Stimulated activated CD8-positive, alpha-beta memory T cell treated with anti-CD3 and anti-CD28 coated beads, Interleukin-4, amount 100 ng/mL, for 24 hours (primary cell): ENCODE results near the gene GALNT10.
"Not testable (repeated sequence)": the region's sequence is repeated elsewhere in the genome, so short reads cannot be mapped to it uniquely, and the experiment has no call there.

Source experiments
- DNase-seq: peaks from one replicate; pipeline ENCODE4 v3.0.0-alpha.2; 2020; ENCODE audit warnings: low read depth

GALNT10 gene, protein sequence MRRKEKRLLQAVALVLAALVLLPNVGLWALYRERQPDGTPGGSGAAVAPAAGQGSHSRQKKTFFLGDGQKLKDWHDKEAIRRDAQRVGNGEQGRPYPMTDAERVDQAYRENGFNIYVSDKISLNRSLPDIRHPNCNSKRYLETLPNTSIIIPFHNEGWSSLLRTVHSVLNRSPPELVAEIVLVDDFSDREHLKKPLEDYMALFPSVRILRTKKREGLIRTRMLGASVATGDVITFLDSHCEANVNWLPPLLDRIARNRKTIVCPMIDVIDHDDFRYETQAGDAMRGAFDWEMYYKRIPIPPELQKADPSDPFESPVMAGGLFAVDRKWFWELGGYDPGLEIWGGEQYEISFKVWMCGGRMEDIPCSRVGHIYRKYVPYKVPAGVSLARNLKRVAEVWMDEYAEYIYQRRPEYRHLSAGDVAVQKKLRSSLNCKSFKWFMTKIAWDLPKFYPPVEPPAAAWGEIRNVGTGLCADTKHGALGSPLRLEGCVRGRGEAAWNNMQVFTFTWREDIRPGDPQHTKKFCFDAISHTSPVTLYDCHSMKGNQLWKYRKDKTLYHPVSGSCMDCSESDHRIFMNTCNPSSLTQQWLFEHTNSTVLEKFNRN

DNA sequence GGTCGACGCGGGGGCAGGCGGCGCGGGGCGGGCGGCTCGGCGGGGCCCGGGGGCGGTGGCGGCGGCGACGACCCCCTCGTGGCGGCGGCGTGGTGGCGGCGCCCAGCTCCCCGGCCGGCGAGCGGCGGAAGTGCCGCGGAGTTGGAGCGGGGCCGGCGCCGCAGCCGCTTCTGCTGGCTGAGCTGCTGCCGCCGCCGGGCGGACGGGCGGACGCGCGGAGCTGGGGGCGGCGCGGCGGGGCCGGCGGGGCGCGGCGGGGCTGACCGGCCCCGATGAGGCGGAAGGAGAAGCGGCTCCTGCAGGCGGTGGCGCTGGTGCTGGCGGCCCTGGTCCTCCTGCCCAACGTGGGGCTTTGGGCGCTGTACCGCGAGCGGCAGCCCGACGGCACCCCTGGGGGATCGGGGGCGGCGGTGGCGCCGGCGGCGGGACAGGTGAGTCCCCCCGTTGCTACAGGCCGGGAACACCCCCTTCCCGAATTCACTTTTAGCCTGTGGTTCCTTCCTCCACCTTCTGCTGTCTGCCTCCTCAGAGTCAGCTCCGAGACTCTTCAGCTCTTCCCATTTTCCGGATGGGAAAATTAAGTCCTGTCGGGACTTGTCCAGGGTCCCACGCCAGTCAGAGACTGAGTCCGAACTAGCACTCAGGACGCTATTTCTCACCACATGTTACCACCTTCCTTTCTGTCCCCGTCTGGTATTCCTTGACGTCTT, at the start of gene GALNT10:
Gene GALNT10 (plus strand): TSS at position 139 of the 710 bp plus-strand sequence. CDS start 134 bp downstream, at position 273.
- DNase-seq, result peak; percentile 45

GRCh38 chr5:154141745-154142221, 48.8 kb upstream of the GALNT10 start:
- no peak for DNase-seq

GRCh38 chr5:154143211-154143641, 47.3 kb upstream of the GALNT10 start:
- no peak for DNase-seq

DNA sequence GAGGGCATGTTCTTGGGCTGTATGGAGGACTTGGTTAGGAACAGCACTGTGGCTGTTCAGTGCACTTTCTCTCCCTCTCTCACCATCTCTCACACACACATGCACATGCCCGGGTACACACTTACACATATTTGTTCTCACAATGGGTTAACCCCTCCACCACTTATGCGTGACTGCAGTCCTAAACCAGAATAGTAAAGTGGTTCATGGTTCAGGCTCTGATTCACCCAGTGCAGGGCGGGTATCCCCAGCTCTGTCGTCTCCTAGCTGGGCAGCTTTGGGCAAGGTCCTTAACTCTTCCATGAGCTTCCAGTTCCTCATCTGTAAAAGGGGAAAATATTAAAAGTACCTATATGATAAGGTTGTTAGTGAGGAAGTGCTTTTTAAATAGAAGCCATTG, 45.3 kb upstream of the GALNT10 start:
- DNase-seq, result no peak

DNA sequence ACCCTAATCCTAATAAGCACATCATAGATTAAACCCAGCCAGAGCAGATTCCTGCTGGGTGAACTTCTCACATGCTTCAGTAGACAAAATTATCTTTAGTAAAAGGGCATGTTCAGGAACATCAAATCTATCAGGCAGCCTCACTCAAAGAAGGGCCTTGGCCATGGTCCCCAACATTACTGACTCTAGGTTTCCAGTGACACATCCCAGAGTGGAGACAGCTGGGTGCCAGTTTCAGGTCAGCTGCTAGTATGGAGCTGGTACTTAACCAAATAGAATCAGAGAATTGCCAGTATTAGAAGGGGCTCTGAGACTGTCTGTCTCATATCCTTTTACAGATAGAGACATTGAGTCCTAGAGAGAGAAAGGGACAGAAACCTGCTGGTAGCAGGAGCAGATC, 44.1 kb upstream of the GALNT10 start:
- DNase-seq, result no peak

GRCh38 chr5:154147666-154148065, 42.9 kb upstream of the GALNT10 start:
- DNase-seq, result no peak

- not testable (repeated sequence) for DNase-seq
Measured at GRCh38 chr5:154150471-154150870, 40.1 kb upstream of the GALNT10 start.

DNA sequence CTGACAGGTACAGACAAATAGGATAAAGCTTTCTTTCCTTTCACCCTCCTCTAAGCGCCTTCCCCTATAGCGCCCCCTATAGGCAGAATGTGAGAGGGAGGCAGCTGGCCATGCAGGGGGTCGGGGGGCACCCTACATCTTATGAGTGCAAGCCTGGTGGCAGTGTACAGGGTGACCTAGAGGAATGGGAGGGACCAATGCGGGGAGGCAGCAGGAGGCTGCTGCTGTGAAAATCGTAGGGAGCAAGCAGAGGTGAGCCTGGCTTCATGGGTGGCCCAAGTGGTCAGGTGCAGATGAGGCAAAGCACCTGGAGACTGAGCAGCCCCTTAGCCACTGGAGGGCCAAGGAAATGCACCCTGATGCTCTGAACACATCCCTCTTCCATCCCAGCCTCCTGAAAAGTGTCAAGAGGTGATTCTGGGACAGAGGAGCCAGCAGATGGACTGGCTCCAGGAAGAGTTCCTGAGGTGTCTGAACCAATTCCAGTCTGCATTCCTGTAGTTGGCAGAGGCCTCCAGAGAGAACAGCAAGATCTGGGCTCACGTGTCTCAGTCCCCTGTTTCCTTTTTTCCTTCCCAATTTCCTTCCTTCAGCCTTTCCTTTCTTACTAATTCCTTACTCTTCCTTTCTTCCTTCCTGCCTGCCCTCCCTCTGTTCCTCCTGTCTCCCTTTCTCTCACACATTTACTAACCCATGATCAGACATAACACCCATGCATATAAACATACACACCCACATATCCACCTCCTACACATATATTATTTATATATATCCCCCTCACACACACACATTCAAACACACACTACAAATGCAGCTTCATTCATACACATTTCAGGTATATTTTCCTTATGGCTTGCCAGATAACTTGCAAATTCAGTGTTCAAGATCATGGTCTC, 32.8 kb upstream of the GALNT10 start:
- DNase-seq, result no peak

- no peak for DNase-seq
Measured at GRCh38 chr5:154158379-154158737, 32.2 kb upstream of the GALNT10 start.

- DNase-seq, result no peak
Measured at GRCh38 chr5:154159343-154159742, 31.2 kb upstream of the GALNT10 start.

DNA sequence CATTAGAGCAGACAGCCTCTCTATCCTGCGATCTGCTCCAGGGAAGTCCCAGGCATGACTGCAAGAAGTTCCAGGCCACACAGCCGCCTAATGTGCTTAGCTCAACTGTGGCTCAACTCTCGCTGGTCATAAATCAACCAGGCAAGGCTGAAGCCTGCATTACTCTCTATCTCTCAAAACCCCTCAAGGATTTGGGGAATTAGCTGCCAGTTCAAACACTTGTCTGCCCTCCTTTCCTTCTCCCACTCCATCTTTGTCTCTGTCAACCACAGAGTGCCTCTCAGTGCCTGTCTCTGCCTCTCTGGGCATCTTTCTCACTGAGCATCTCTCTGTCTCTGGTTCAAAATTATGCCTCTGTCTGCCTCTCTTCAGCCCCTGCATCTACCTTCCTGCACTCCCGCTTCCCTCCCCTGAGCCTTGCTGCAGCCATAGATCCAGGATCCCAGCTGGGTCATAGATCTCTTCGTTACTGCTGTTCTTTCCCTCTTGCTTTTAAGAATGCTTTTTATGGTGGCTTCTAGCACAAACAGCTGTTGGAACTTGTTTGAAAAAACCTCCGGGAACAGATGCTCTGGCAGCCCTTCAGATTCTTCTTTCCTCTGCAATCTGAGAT, 27.9 kb upstream of the GALNT10 start:
- no peak for DNase-seq

DNA sequence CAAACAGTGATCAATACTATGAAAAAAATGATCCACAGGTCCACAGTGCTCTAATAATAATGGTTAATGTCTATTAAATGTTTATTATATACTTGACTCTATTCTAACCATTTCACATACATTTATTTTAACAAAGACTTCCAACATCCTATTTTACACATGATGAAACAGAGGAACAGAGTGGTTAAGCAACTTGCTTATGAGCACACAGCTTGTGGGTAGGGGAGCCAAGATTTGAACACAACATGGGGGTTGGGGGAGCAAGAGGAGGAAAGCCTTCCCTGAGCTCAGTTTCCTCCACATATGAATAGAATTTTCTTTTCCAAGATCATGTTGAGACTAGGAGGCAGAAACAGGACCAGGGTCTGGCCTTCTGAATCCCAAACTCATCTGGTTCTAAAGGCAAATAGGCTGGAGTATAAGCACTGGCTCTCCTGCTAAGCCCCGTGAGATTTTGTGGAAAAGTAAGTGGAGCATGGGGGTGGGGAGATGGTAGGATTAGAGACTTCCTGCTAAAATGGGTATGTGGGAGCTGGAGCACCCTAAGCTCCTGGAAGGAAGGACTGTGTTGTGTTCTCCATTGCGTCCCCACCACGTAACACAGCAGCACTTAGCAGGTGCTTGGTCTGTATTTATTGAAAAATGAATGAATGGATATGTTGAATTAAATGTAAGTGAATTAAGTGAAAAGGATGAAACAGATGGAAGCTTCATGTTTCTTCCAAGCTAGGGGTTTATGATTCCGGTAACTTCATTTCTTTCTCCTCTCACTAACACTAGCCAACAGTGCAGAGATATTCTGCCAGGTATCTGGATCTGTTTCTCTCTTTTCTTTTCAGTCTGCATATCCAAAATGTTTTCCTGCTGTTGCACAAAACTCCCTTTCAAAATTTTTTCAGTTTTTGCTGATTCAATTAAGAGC, 26.9 kb upstream of the GALNT10 start:
- DNase-seq, result no peak

- DNase-seq, result no peak
Measured at GRCh38 chr5:154164249-154164581, 26.3 kb upstream of the GALNT10 start.

DNA sequence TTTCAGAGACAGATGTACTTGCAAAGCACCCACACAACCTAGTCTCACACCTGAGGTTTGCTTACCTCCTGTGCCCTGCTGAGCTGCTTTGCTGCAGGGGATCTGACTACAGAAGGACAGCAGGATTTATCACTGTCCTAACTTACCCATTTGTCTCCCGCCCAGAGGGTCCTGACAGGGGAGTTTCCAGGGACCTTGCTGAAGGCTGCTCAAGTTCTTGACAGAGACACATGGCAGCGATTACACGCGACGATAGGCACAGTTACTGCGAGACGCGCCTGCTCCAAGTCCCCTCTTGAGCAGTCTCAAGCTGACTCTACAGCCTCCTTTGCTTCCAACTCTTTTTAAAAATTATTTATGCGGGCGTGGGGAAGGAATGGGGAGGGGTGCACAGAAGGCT, 24.6 kb upstream of the GALNT10 start:
- no peak for DNase-seq

GRCh38 chr5:154166901-154167791, 23.4 kb upstream of the GALNT10 start:
- DNase-seq, result no peak

- DNase-seq, result no peak
Measured at GRCh38 chr5:154168395-154168794, 22.1 kb upstream of the GALNT10 start.

GRCh38 chr5:154172785-154173184, 17.7 kb upstream of the GALNT10 start:
- DNase-seq, result no peak

GRCh38 chr5:154174091-154174490, 16.4 kb upstream of the GALNT10 start:
- no peak for DNase-seq

- DNase-seq, result no peak
Measured at GRCh38 chr5:154176181-154176580, 14.4 kb upstream of the GALNT10 start.
